OCI-LY7 (cell line): ENCODE data around the gene HS3ST2. TPM values are rescaled to one million over a fixed set of nuclear protein-coding genes. Genes with fewer than 3 reads are reported as not detected.
"Not testable (repeated sequence)": the region's sequence is repeated elsewhere in the genome, so short reads cannot be mapped to it uniquely, and the experiment has no call there.

Source experiments
- BruUV-seq: library from RNA; stranded (reverse); fragments of 400-500 nt; replicated peaks from 2 replicates; lab custom pipeline; 2021; lab: Mats Ljungman, UMichigan
- CTCF ChIA-PET: fragments of 300-600 bp; sonication (Branson Sonifier 250); formaldehyde crosslinking; loops from one replicate; lab custom pipeline; 2022; ENCODE audit warnings: antibody characterized with exemption; ENCODE audit not compliant: unreplicated experiment; lab: Charles Lee
- POLR2A ChIA-PET: fragments of 300-600 bp; sonication (Branson Sonifier 250); formaldehyde crosslinking; loops from one replicate; lab custom pipeline; 2022; ENCODE audit warnings: antibody characterized with exemption; lab: Charles Lee
- DNase-seq: peaks from one replicate; pipeline ENCODE4 v3.0.0-alpha.2; 2015; ENCODE audit warnings: low spot score
- H2AFZ ChIP-seq: fragments of 200-600 bp; sonication (generic), shearing (Covaris generic); 2 replicates; pipeline ENCODE4 v1.6.1; 2014; ENCODE audit warnings: mild to moderate bottlenecking, antibody characterized with exemption, low read length, moderate library complexity
- H3K27ac ChIP-seq: fragments of 200-600 bp; sonication (generic); 2 replicates; pipeline ENCODE4 v1.5.1; 2014; ENCODE audit warnings: mixed run types, low read depth, mild to moderate bottlenecking, moderate library complexity, low read length, inconsistent platforms; ENCODE audit not compliant: poor library complexity, severe bottlenecking
- H3K36me3 ChIP-seq: fragments of 200-600 bp; sonication (generic); 2 replicates; pipeline ENCODE4 v1.6.1; 2014; ENCODE audit warnings: mild to moderate bottlenecking, antibody characterized with exemption, low read length, moderate library complexity, mixed read lengths; ENCODE audit not compliant: insufficient read depth
- H3K4me1 ChIP-seq: fragments of 200-600 bp; sonication (generic); 2 replicates; pipeline ENCODE4 v1.5.1; 2014; ENCODE audit warnings: mild to moderate bottlenecking, low read length; ENCODE audit not compliant: insufficient read depth, poor library complexity, severe bottlenecking
- H3K4me2 ChIP-seq: fragments of 200-600 bp; sonication (generic); 2 replicates; pipeline ENCODE4 v1.6.1; 2014; ENCODE audit warnings: mild to moderate bottlenecking, low read length
- H3K4me3 ChIP-seq: fragments of 200-600 bp; sonication (generic); 2 replicates; pipeline ENCODE4 v1.5.1; 2014; ENCODE audit warnings: mild to moderate bottlenecking, low read depth, low read length; ENCODE audit not compliant: poor library complexity, severe bottlenecking
- H3K79me2 ChIP-seq: fragments of 200-600 bp; sonication (generic); 2 replicates; pipeline ENCODE4 v1.6.1; 2016; ENCODE audit warnings: low read depth, mild to moderate bottlenecking, low read length, moderate library complexity, mixed read lengths; ENCODE audit not compliant: insufficient read depth
- H3K9me2 ChIP-seq: fragments of 200-600 bp; sonication (generic); 2 replicates; pipeline ENCODE4 v1.6.1; 2016; ENCODE audit warnings: mild to moderate bottlenecking, low read length, mixed read lengths; ENCODE audit not compliant: insufficient read depth
- H3K9me3 ChIP-seq: fragments of 200-600 bp; sonication (generic); 2 replicates; pipeline ENCODE4 v1.6.1; 2014; ENCODE audit warnings: mild to moderate bottlenecking, mixed run types, low read length, mixed read lengths
- H4K20me1 ChIP-seq: fragments of 200-600 bp; sonication (generic); 2 replicates; pipeline ENCODE4 v1.6.1; 2014; ENCODE audit warnings: mild to moderate bottlenecking, antibody characterized with exemption, low read length, moderate library complexity, mixed read lengths; ENCODE audit not compliant: insufficient read depth
- CTCF ChIP-seq: fragments of 200-600 bp; sonication (generic); conservative IDR thresholded peaks from 2 replicates; pipeline ENCODE4 v1.5.1; 2014; ENCODE audit warnings: mild to moderate bottlenecking, antibody characterized with exemption, low read length, moderate library complexity, mixed read lengths
- EZH2phosphoT487 ChIP-seq: fragments of 200-600 bp; sonication (generic); IDR thresholded peaks from 2 replicates; pipeline ENCODE4 v1.6.1; 2018; ENCODE audit warnings: low read depth, borderline replicate concordance, mild to moderate bottlenecking, mixed run types, antibody characterized with exemption, low read length, moderate library complexity, mixed read lengths
- intact Hi-C: fragments of 100-400 bp; cut with micrococcal nuclease; formaldehyde crosslinking; loops from one replicate; pipeline ENCODE4 v1.10.0; 2022; ENCODE audit not compliant: unreplicated experiment
- total RNA-seq, 2 experiments: library from RNA; depleted of rRNA in 1 of 2; stranded (reverse); fragments of >200 nt in 1 of 2; shearing (Covaris generic) in 1 of 2; gene quantifications; 2 replicates each; pipeline ENCODE4 v1.2.3, GENCODE V29; 2014 to 2022

HS3ST2 gene
- total RNA-seq, 2 experiments from 2014 or later: not detected

GRCh38 chr16:22898131-22898530 lies 84.2 kb downstream of the HS3ST2 start:
- no TSS peak for BruUV-seq
- Histone ChIP-seq H3K4me3 (no peak overlapping the region), H3K27ac (no peak overlapping the region), H3K79me2 (no peaks in the 10 kb centered on the region), H3K9me2 (no peaks in the 10 kb centered on the region), H4K20me1 (no peaks in the 10 kb centered on the region), H2AFZ (no peak overlapping the region), H3K9me3 (no peaks in the 10 kb centered on the region), H3K36me3 (no peaks in the 10 kb centered on the region), H3K4me1 (no peaks in the 10 kb centered on the region), H3K4me2 (no peak overlapping the region)
- CTCF ChIA-PET: no interaction called here
- POLR2A ChIA-PET: interaction anchor here (0.5 kb wide), 1 partner anchor 440 kb away, joined by 4 read pairs; no protein-coding TSS in a partner anchor
- TF ChIP-seq CTCF: no peak
- no peak for TF ChIP-seq EZH2phosphoT487
- no peak for DNase-seq
- intact Hi-C loops: loop anchor here (1.0 to 2.0 kb wide), 2 partner anchors 51 to 79 kb away; no protein-coding TSS in a partner anchor

DNA sequence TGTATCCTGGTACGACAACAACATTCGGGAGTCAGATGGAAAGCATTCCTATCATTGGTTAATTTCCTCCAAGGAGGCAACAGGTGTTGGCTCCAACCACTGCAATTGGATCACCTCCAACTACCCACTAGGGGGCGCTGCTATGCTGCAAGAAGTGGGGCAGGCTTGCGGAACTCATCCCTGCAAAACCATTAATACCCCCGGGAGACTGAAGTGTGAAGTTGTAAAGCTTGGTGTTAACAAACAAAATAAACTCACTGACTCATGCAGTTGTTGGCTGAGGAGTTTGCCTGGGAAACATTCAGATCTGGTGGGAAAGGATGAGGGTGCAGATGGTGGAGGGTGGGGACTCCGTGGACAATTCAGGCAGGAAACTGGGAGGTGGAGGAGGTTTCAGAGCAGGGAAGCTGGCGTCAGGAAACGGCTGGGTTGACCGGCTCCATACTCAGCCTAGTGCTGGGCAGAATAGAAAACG lies 84.9 kb downstream of the HS3ST2 start:
- ChIA-PET POLR2A (no interaction called here), CTCF (interaction anchor here (0.6 to 1.4 kb wide), 2 partner anchors 50 to 51 kb away, joined by 3 read pairs; no protein-coding TSS in a partner anchor)
- H3K27ac ChIP-seq: no peak overlapping the region
- no peak overlapping the region for H3K4me2 ChIP-seq
- TF ChIP-seq EZH2phosphoT487 (no peak), CTCF (peak; percentile 95)
- no peaks in the 10 kb centered on the region for H3K9me3 ChIP-seq
- no peak overlapping the region for H3K4me3 ChIP-seq
- peak; percentile 63 for DNase-seq
- no peak overlapping the region for H2AFZ ChIP-seq
- H4K20me1 ChIP-seq: no peaks in the 10 kb centered on the region
- H3K79me2 ChIP-seq: no peaks in the 10 kb centered on the region
- no peaks in the 10 kb centered on the region for H3K9me2 ChIP-seq
- no peaks in the 10 kb centered on the region for H3K36me3 ChIP-seq
- intact Hi-C loops: loop anchor here (1.0 to 2.0 kb wide), 2 partner anchors 50 to 78 kb away; no protein-coding TSS in a partner anchor
- BruUV-seq: no TSS peak
- no peaks in the 10 kb centered on the region for H3K4me1 ChIP-seq

DNA sequence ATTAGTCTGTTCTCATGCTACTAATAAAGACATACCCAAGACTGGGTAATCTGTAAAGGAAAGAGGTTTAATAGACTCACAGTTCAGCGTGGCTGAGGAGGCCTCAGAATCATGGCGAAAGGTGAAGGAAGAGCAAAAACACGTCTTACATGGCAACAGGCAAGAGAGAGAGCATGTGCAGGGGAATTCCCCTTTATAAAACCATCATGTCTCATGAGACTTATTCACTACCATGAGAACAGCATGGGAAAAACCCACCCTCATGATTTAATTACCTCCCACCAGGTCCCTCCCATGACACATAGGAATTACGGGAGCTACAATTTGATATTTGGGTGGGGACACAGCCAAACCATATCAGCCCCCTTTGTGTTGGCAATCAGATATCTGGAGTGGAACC lies 85.6 kb downstream of the HS3ST2 start:
- intact Hi-C loops: loop anchor here (2.0 kb wide), 1 partner anchor 77 kb away; no protein-coding TSS in a partner anchor
- H3K4me3 ChIP-seq, H3K27ac ChIP-seq, POLR2A ChIA-PET, BruUV-seq, H3K4me2 ChIP-seq, H3K9me2 ChIP-seq, H3K36me3 ChIP-seq, H2AFZ ChIP-seq, DNase-seq, H3K4me1 ChIP-seq, H4K20me1 ChIP-seq, H3K9me3 ChIP-seq, H3K79me2 ChIP-seq: not testable (repeated sequence)
- CTCF ChIA-PET: interaction anchor here (0.6 to 1.4 kb wide), 2 partner anchors 49 to 51 kb away, joined by 3 read pairs; no protein-coding TSS in a partner anchor
